HG03196 (cell line): ENCODE measurements around the gene MMP19.
"Not testable (repeated sequence)": the region's sequence is repeated elsewhere in the genome, so short reads cannot be mapped to it uniquely, and the experiment has no call there.

ENCODE experiments used
- ATAC-seq: cut with Tn5 transposase; IDR thresholded peaks from one replicate; pipeline ENCODE4 v1.9.1; 2021; ENCODE audit not compliant: unreplicated experiment

The MMP19 gene

DNA sequence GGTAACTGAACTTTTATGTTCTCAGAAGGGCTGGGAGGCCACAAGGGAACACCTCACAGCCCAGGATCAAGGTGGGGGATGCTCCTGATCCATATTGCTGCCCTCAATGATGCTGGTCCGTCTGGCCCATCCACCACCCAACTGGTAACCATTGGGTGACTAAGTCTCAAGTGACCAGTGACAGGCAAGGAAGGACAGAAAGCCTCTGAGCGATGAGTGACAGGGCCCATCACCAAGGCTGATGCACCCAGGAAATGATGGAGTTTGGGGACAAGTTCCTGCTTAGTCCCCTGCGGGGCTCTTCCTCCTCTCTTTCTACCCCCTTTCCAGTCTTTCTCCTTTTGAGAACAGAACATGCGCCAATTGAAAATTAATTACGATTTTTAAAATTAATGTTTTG is 2.6 kb upstream of the MMP19 start:
- no peak for ATAC-seq

DNA sequence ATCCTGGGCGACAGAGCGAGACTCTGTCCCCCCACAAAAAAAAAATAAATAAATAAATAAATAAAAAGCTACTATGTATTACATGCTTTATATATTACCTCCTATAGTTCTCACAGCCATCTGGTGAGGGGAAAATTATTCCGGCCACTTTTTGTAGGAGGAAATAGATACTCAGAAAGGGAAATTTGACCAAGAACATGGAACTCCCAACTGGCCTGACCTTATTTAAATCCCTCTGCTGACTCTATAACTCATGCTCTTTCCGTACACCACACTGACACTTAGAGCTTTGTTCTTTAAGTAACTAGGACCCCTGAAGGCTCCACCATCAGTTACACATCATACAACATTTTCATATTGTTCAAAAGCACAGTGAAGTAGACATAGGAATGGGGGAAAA is 2.2 kb upstream of the MMP19 start:
- no peak for ATAC-seq

DNA sequence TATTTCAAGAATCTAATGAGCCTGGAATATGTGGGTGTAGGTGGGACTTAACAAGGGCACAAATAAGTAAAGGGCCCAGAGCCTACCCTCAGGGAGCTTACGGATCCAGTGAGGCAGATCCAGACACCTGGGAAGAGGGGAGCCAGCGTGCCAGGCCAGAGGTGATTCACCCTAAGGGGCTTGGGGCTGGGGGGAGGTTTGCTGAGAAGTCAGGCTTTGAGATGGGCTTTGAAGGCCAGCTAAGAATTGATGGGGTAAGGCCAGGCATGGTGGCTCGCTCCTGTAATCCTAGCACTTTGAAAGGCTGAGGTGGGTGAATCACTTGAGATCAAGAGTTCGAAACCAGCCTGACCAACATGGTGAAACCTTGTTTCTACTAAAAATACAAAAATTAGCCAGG is 695 bp upstream of the MMP19 start:
- no peak for ATAC-seq

DNA sequence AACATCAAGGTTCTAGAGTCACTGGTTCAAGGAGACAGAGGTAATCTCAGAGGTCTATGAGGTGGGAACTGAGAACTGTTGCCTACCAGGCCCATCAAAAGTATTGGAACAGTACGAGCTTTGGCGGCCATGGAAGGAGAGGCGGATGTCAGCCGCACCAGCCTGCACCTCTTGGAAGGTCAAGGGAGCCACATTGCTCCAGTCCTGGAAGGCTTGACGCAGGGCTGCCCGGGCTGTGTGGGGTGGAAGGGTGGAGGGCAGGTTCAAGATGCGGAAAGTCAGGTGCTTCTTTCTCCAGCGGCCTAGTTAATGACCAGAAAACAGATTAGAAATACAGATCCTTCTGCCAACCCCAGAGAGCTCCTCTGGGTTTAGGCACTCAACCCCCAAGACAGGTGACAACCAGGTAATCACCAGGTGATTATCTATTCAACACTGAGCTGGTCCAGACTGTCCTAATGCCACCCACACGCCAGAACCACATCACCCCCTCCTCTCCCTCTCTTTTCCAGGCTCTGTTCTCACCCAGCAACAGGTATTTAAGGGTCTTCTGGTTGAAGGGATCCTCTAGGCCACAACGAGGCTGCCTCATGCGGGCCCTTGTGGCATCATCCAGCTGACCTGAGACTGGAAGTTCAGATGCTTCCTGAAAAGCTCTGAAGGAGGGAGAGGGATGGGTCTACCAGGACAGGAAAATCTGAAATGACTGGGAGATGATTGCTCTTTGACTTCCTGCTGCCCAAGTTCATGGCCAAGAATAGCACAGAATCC is 2.0 kb downstream of the MMP19 start:
- no peak for ATAC-seq

DNA sequence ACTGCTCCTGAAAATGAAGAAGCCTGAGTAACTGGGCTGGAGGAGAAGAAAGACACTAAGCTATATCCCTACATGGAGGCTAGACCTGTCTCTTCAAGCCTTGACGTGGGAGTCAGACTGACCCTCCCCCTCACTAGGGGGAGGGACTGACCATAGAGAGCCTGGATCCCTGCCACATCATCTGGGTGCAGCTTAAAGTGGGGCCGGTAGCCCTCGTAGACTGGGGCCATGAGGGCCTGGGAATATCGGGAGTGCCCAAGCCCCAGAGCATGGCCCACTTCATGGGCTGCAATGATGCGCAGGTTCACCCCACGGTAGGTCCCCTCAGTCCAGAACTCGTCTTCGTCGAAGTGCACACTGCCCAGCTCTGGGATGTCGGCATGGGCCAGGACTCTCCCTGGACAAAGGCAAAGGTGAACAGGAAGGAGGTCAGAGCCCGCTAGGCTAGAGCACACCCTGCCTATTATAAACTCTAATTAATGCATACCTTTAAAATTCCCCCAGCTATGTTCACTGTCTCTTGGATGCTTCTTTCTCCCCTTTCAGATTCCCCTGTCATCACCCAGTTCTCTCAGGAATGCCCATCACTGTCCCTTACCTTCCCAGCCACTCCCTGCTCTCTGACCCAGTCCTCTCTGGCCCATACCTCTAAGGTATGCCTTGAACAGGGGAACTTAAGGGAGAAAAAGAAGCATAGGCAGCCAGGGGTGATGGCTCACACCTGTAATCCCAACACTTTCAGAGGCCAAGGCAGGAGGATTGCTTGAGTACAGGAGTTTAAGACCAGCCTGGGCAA is 3.2 kb downstream of the MMP19 start:
- no peak for ATAC-seq

DNA sequence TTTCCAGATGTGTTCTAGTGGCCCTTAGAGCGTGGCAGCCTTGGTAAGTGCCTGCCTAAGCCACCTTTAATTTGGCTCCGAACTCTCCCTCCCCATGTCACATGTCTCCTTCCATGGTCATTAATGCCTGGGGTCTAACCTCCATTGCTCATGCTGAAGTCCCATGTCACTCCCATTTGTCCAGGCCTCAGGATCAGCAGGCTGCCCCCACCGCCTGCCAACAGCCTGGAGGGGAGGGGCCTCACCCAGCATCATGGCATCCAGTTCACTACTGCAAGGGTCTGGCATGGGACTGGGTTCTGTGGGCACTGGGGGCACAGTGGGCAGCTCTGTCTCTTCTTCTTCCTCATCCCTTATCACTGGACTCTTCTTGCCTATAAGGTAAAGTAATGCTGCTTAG is 4.4 kb downstream of the MMP19 start:
- no peak for ATAC-seq

DNA sequence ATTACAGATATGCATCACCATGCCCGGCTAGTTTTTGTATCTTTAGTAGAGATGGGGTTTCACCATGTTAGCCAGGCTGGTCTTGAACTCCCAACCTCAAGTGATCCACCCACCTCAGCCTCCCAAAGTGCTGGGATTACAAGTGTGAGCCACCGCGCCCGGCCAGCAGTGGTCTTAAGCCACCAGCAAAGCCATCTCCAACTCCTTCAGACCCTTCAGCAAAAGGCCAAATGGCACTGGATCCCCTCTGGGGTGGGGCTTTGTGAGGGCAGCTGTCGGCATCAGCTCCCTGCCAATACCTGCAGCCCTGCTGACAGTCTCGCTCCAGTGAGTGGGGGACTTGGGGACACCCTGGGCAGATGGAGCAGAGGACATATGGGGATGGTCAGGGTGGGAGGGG is 8.3 kb downstream of the MMP19 start:
- not testable (repeated sequence) for ATAC-seq

DNA sequence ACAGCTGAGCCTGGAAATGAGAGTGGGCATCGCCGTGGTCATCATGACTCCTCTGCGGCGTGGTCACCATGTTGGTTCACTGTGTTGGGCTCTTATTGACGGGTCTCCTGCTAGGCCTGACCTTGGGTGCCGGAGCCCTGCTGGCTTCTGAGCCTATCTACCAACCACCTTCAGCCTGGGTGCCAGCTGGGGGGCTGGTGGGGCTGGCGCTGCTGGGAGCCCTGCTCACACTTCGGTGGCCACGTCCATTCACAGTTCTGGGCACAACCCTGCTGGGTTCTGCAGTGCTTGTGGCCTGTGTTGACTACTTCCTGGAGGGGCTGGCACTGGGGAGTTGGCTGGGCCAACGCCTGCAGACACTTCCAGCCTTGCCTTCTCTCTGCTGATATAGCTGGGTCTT is 9.7 kb downstream of the MMP19 start:
- no peak for ATAC-seq

DNA sequence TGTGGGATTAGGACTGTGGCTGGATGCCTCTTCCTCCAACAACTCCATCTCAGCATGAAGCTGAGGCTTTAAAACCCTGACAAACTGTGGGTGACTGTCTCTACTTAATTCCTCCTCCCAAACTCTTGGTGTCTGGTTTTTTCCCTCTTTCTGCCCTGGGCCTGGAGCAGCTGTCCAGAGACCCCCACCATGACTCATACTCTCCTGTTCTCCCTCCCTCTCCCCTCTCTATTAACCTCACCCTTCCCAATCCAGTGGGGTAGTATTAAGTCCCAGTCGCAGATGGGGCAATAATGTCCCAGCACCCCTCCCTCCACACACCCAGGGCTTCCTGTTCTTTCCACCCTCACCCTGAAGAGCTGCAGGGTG is 11.3 kb downstream of the MMP19 start:
- no peak for ATAC-seq

DNA sequence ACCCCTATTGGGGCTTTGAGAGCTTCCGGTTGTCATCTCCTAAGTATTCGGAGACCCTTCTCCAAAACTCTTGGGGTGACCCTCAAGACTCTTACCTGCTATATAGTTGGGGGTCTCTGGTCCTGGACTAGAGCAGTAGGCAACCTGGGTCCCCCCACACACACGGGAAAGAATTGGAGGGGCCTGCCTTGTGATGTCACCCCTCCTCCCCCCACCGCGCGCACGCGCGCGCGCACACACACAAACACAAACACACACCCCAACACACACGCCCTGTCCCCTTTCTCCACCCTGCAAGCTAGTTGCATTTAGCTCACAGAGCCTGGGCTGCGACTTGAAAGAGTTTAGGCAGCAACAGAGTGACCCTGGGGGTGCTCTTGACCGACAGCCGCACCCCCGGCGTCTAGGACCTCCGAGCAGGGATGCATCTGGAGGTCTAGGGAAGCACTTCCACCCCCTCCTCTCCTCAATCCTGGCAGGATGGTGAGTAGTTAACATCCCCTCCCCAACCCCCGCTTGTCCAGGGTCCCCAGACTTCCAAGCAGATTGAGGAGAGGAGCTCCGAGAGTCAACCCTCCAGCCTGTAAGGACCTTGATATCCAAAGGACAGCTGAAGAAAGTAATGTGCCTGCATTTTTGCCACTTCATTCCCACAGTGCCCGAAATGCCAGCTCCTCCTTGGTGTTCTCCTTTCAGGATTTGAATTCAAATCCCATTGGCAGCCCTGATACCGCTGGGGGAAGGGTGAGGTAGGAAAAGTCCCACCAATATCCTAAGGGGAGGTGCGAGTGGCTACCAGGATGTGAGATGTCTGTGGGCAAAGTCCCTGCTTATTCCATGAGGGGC is 11.9 kb downstream of the MMP19 start:
- ATAC-seq, result no peak

DNA sequence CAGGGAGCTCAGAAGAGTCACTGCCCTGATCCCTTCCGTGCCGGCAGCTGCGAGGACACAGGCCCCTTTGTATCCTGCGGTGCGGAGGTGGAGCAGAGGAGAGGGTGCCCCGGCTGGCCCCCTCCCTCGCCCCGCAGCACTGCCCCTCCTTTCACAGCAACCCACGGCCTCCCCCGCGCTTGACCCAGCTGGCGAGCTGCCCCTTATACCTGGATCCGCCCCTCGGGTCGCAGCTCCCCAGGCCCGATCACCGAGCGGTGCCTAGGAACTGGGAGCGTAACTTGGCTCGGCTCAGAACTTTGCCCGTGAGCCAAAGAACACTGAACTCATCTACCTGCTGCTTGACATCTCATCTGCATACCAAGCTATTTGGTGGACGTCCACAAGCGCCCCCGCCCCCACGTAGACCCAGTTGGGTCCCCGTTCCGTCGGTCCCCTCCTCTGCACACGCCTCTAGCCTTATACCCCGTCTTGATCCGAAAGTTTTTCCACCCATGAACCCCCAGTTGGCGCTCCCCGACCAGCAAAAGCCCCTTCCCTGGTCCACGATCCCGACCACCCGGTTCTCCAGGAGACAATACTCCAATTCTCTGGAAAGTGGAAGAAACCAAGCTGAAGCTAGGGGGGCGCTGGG is 12.7 kb downstream of the MMP19 start:
- peak; percentile 21 for ATAC-seq

DNA sequence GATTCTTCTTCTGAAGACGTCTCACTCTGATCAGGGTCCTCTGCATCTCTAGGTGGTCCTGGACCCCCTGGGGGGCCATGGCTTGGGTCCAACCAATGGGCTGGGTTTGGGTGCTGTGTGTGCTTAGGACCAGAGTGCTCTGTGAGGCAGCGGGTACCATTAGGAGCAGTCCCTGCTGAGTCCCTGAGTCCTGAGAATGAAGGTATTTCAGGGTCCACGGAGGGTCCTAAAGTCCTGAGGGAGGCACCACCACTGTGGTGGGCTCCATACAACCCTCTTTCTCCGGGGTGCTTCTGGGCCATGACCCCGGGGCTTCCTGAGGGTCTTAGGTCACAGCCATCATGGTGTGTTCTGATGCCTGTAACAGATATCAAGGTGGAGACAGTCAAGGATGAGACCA is 14.4 kb downstream of the MMP19 start:
- ATAC-seq, result no peak

DNA sequence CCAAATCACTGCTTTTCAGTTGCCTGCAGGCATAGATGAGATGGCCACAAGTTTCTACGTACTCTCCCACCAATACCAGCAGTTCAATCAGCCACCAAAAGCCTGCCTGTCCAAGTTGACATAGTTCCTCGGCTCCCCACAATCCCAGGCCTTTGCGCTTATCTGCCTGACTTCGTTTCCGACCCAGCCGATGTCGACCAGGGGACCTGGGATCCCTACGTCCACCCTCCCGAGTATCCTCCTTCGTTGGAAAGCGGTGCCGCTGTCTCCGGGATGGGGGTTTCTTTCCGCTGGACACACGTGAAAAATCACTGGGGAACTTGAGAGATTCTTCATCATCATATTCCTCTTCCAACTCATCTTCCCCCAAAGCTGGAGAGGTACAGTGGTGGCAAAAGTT is 14.9 kb downstream of the MMP19 start:
- no peak for ATAC-seq

DNA sequence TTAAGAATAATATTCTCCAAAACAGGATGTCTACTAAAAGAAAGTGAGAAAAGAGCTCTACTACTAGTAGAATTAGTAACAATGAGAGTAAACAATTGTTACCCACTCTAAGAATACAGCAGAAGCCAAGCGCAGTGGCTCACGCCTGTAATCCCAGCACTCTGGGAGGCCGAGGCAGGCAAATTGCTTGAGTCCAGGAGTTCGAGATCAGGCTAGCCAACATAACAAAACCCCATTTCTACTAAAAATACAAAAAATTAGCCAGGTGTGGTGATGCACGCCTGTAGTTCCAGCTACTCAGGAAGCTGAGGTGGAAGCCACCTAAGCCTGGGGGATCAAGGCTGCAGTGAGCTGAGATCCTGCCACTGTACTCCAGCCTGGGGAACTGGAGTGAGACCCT is 18.0 kb downstream of the MMP19 start:
- no peak for ATAC-seq

DNA sequence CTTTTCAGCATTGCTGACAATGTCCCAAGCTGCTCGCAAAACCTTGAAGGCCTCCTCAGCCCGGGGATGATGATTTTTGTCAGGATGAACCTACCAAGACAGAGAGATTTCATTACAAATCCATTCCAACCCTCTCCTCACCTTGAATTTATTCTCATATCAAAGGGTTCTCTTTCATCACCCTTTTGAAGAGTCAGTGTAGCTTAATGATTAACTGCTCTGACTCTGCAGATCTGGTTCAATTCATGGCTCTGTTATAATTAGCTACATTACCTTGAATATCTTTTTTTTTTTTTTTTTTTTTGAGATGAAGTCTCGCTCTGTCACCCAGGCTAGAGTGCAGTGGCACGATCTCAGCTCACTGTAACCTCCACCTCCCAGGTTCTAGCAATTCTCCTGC is 19.3 kb downstream of the MMP19 start:
- no peak for ATAC-seq

DNA sequence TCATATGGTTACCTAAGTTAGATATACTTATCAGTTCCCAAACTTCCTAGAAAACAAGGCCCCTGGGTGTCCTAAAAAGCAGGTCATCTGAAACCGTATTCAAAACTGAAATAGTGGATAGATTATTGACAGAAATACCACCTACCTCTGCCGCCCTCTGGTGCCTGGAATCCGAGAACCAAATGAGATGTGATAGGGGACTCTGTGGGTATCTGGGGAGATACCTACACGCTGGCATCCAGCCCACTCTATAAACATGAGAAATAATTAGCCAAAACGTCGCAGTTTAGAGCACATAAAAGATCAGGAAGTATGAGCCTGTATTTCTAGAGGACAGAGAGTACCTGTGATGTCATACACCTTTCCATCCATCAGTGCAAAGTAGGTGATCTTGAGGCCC is 20.5 kb downstream of the MMP19 start:
- no peak for ATAC-seq

DNA sequence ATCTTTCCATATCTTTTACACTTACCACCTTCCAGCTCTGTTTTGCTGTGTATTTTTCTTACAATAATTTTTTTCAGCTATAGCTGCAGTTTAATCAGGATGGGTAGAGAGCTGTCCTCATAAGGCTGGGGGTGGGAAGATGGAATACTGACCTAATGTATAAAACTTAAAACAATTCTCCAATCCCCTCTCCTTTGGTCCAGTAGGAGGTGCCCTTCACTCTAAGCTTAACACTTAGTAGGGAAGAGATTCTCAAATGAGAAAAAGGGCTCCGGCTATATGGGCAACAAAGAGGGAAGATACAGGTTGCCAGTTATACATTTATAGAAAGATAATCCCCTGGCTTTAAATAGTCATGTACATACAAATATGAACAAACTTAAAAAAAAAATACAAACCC is 22.1 kb downstream of the MMP19 start:
- ATAC-seq, result no peak

DNA sequence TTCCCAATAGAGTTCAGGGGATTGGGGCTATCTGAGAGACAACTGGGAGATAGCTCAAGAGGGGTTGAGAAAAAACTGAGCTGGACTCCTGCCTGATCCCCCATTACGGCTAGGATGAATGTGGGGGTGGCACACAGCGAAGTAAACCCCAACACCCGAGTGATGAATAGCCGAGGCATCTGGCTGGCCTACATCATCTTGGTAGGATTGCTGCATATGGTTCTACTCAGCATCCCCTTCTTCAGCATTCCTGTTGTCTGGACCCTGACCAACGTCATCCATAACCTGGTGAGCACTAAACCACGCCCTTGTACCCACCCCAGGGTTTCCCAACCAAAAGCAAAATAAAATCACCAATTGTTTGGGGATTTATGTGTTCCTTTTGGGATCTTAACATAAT is 23.9 kb downstream of the MMP19 start:
- no peak for ATAC-seq

DNA sequence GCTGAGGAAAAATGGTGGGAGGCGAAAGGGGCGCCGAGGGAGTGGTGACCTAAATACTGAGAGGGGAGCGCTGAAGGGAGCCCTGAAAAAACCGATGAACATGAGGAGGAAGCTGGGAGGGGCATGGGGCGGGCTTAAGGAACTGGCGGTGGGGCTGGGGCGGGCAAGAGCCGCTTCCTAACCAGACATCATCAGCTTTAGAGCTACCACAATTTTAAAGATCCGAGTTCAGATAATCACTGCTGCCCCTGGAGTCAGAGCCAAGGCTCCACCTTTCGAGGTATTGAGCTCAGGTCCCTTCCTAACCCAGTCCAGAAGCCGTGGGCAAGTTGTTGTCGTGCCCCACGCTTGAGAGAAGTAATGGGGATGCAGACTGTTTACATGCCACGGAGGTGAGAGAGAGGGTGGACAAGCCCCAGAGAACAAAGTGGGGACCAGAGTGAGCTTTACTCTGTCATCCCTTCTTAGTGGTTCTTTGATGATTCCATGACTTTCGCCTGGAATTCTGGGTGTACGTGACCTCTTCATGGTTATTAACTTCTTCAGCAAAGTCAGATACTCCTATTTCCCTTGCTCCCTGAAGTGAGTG is 24.5 kb downstream of the MMP19 start:
- ATAC-seq, result peak; percentile 14

DNA sequence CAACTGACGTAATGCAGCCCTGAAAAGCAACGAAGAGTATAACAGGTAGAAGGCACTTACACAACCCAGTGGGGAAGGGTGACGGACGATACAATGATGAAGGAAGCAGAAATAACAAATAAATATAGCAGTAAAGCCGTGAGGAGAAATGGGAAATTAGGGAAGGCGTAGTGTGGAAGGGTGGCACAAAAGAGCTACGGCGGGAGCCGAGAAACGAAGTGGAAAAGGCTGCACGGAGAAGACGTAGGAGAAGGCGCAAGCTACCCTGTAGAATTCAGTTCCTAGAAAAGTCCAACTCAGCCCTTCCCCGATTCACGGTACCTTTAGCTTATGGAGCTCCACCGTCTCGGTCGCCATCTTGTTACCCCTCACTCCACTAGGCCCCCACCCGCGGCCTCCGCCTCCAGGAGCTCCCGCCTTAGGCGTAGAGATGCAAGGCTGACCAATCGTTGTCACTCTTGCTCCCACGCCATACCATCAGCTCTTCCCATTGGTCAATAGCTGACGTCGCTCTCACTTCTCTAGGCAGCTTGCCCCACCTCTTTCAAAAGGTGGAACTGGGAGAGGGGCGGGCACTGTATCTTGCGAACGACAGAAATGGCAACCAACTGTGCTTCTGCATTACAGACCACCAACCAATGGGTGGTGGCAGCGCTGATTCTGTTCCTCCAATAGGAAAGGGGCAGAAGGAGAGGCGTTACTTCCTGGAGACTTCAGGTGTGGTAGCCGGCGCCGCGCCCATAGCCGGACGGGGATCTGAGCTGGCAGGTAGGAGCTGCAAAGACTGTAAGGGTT is 25.2 kb downstream of the MMP19 start, which contains the start of the genes ORMDL2 and SARNP:
TSS of gene ORMDL2 (plus strand) at position 697 of the 795 bp plus-strand sequence. CDS start 959 bp downstream, outside the sequence.
TSS of gene SARNP (minus strand) at position 380 of the 795 bp plus-strand sequence. CDS start at position 357, 23 bp downstream.
- peak; percentile 97 for ATAC-seq
